Lower lobe of right lung (tissue), 2 donors: Measurements from ENCODE around the gene BDKRB2. TPM values are rescaled to one million over a fixed set of nuclear protein-coding genes. Genes with fewer than 3 reads are reported as not detected.

Experiments
- ATAC-seq, 2 donors: fragments of 200-7000 bp; cut with Tn5 transposase; one replicate each; pipeline ENCODE4 v1.9.1; 2020 to 2022; ENCODE audit warnings: mild to moderate bottlenecking in 2 of 2, moderate library complexity in 2 of 2
- DNase-seq: peaks from one replicate; pipeline ENCODE4 v3.0.0-alpha.2; 2020
- H3K27ac ChIP-seq: fragments of 200-600 bp; one replicate; pipeline ENCODE4 v1.8.0; 2022
- H3K27me3 ChIP-seq: fragments of 200-600 bp; one replicate; pipeline ENCODE4 v1.8.0; 2022; ENCODE audit warnings: low read depth
- H3K36me3 ChIP-seq: fragments of 200-600 bp; one replicate; pipeline ENCODE4 v1.8.0; 2022; ENCODE audit warnings: mild to moderate bottlenecking
- H3K4me1 ChIP-seq: fragments of 200-600 bp; one replicate; pipeline ENCODE4 v1.8.0; 2022
- H3K4me3 ChIP-seq: fragments of 200-600 bp; one replicate; pipeline ENCODE4 v1.8.0; 2022; ENCODE audit warnings: mild to moderate bottlenecking
- H3K9me3 ChIP-seq: fragments of 200-600 bp; one replicate; pipeline ENCODE4 v1.8.0; 2022
- CTCF ChIP-seq: fragments of 200-600 bp; IDR thresholded peaks from one replicate; pipeline ENCODE4 v1.8.0; 2022; ENCODE audit warnings: antibody characterized with exemption, mild to moderate bottlenecking
- intact Hi-C: fragments of 100-400 bp; cut with DNase I; formaldehyde crosslinking; loops from one replicate; pipeline ENCODE4 v1.11.0; 2022
- total RNA-seq: library from RNA; stranded (reverse); fragmentation: NEBNext Ultra II Directional; extraction: Animal tissue kit (Norgen Biotek cat#: 25700); gene quantifications from one replicate; pipeline ENCODE4 v1.2.1, GENCODE V29; 2021
- donor health status: DM: no; HTN: yes; CAD: no; lungs with severe emphysema.

BDKRB2 gene
- total RNA-seq, 1 donor from 2014 or later: 1.3 TPM

DNA sequence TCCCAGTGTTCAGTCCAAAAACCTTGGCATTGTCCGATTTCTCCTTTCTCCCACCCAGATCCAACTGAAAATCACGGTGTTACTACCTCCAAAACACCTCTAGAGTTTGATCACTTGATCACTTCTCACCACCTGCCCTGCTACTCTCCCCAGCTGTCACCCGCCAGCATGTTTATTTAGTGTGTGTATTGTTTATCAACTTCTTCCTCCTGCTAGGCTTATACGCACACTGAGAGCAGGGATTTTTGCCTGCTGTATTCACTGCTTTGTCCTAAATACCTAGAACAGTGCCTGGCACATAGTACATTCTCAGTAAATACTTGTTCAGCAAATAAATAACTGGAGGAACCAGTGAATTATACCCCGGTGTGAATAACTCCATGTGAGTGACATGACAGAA is 56.4 kb downstream of the BDKRB2 start:
- no peaks in the 10 kb centered on the region for H3K27me3 ChIP-seq
- H3K36me3 ChIP-seq: no peaks in the 10 kb centered on the region
- TF ChIP-seq CTCF: no peak
- H3K9me3 ChIP-seq: no peaks in the 10 kb centered on the region
- intact Hi-C loops: no loop called here
- DNase-seq (no peak), ATAC-seq (peak in 1 of 2 donors; percentile 17)
- H3K27ac ChIP-seq: no peak overlapping the region
- no peak overlapping the region for H3K4me3 ChIP-seq
- peaks cover 10% of the 10 kb centered on the region for H3K4me1 ChIP-seq

- intact Hi-C loops: no loop called here
- H3K4me1 ChIP-seq: peaks cover 10% of the 10 kb centered on the region
- H3K36me3 ChIP-seq: no peaks in the 10 kb centered on the region
- no peak for TF ChIP-seq CTCF
- DNase-seq (no peak), ATAC-seq (no peak)
- no peak overlapping the region for H3K27ac ChIP-seq
- H3K27me3 ChIP-seq: no peaks in the 10 kb centered on the region
- H3K4me3 ChIP-seq: no peak overlapping the region
- H3K9me3 ChIP-seq: no peaks in the 10 kb centered on the region
Measured at GRCh38 chr14:96261772-96262655, 57.4 kb downstream of the BDKRB2 start.

- no peak for TF ChIP-seq CTCF
- intact Hi-C loops: no loop called here
Measured at GRCh38 chr14:96263347-96264199, 58.9 kb downstream of the BDKRB2 start.

GRCh38 chr14:96264200-96264553 is 59.5 kb downstream of the BDKRB2 start:
- no peaks in the 10 kb centered on the region for H3K36me3 ChIP-seq
- no peaks in the 10 kb centered on the region for H3K9me3 ChIP-seq
- H3K27me3 ChIP-seq: no peaks in the 10 kb centered on the region
- no peak for TF ChIP-seq CTCF
- no peak overlapping the region for H3K27ac ChIP-seq
- intact Hi-C loops: no loop called here
- H3K4me3 ChIP-seq: no peak overlapping the region
- no peak for DNase-seq
- ATAC-seq: no peak
- peaks cover 10% of the 10 kb centered on the region for H3K4me1 ChIP-seq

More at GRCh38 chr14:96263347-96264199, 58.9 kb downstream of the BDKRB2 start:
- Histone ChIP-seq H3K27me3 (no peaks in the 10 kb centered on the region), H3K36me3 (no peaks in the 10 kb centered on the region), H3K27ac (no peak overlapping the region), H3K4me1 (peaks cover 10% of the 10 kb centered on the region), H3K4me3 (no peak overlapping the region), H3K9me3 (no peaks in the 10 kb centered on the region)
- ATAC-seq: no peak
- no peak for DNase-seq

DNA sequence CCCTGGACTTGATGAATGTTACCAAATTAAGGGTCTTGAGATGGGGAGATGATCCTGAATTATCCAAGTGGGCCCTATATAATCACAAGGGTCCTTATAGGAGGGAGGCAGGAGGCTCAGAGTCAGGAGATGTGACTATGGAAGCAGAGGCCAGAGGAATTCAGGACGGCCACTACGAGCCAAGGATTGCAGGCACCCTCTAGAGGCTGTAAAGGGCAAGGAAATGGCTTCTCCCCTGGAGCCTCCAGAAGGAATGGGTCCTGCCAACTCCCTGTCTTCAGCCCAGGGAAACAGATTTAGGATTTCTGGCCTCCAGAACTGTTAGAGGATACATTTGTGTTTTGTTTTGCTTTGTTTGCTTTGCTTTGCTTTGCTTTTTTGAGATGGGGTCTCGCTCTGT is 60.2 kb downstream of the BDKRB2 start:
- no peaks in the 10 kb centered on the region for H3K9me3 ChIP-seq
- H3K4me3 ChIP-seq: no peak overlapping the region
- peak; percentile 20 for TF ChIP-seq CTCF
- H3K27ac ChIP-seq: no peak overlapping the region
- no peaks in the 10 kb centered on the region for H3K27me3 ChIP-seq
- DNase-seq (no peak), ATAC-seq (no peak)
- no peaks in the 10 kb centered on the region for H3K36me3 ChIP-seq
- intact Hi-C loops: no loop called here
- H3K4me1 ChIP-seq: peaks cover 10% of the 10 kb centered on the region
